Liver (tissue), 9 donors: ENCODE data around the gene TTLL3. TPM values are rescaled to one million over a fixed set of nuclear protein-coding genes. Genes with fewer than 3 reads are reported as not detected.

Source experiments
- DNase-seq: peaks from one replicate; pipeline ENCODE4 v3.0.0-alpha.2; 2017; ENCODE audit warnings: low spot score
- H3K27ac ChIP-seq, 2 donors: one replicate each; pipeline ENCODE4 v1.7.0; 2013; ENCODE audit warnings: inconsistent platforms in 2 of 2, low read length in 2 of 2, control low read depth in 1 of 2, low read depth in 1 of 2, mild to moderate bottlenecking in 1 of 2
- H3K27me3 ChIP-seq, 4 donors: one replicate each; pipeline versions ENCODE4 v1.6.1 to v1.7.0; 2013; ENCODE audit warnings: low read length in 3 of 4, inconsistent platforms in 1 of 4, mild to moderate bottlenecking in 1 of 4, moderate library complexity in 1 of 4; ENCODE audit not compliant: control insufficient read depth in 4 of 4, insufficient read depth in 4 of 4
- H3K36me3 ChIP-seq, 4 donors: one replicate each; pipeline versions ENCODE4 v1.6.1 to v1.7.0; 2013; ENCODE audit warnings: low read length in 3 of 4, mild to moderate bottlenecking in 3 of 4, low read depth in 1 of 4, moderate library complexity in 1 of 4; ENCODE audit not compliant: control insufficient read depth in 4 of 4, insufficient read depth in 3 of 4
- H3K4me1 ChIP-seq, 4 donors: one replicate each; pipeline versions ENCODE4 v1.6.1 to v1.7.0; 2013; ENCODE audit warnings: low read length in 3 of 4, mild to moderate bottlenecking in 3 of 4, moderate library complexity in 1 of 4; ENCODE audit not compliant: control insufficient read depth in 4 of 4, insufficient read depth in 4 of 4
- H3K4me3 ChIP-seq, 3 donors: one replicate each; pipeline versions ENCODE4 v1.6.1 to v1.7.0; 2013; ENCODE audit warnings: low read length in 3 of 3, control low read depth in 1 of 3, low read depth in 1 of 3, mild to moderate bottlenecking in 1 of 3
- H3K9ac ChIP-seq, 2 donors: one replicate each; pipeline ENCODE4 v1.7.0; 2013; ENCODE audit warnings: low read length in 2 of 2, mild to moderate bottlenecking in 2 of 2, moderate library complexity in 2 of 2, control low read depth in 1 of 2, low read depth in 1 of 2
- H3K9me3 ChIP-seq, 4 donors: one replicate each; pipeline versions ENCODE4 v1.6.1 to v1.7.0; 2013; ENCODE audit warnings: low read length in 3 of 4; ENCODE audit not compliant: control insufficient read depth in 4 of 4
- EGR1 ChIP-seq, 2 donors: IDR thresholded peaks; 2 replicates each; pipeline ENCODE4 v1.6.1; 2016 to 2018; ENCODE audit warnings: antibody characterized with exemption in 2 of 2, low read depth in 2 of 2
- FOXA1 ChIP-seq: IDR thresholded peaks from 2 replicates; pipeline ENCODE4 v1.6.1; 2016; ENCODE audit warnings: antibody characterized with exemption
- FOXA2 ChIP-seq: IDR thresholded peaks from 2 replicates; pipeline ENCODE4 v1.6.1; 2016; ENCODE audit warnings: antibody characterized with exemption
- HNF4A ChIP-seq, 2 donors: conservative IDR thresholded peaks; 2 replicates each; pipeline ENCODE4 v1.6.1; 2016; ENCODE audit warnings: antibody characterized with exemption in 2 of 2, mild to moderate bottlenecking in 2 of 2
- JUND ChIP-seq, 2 donors: IDR thresholded peaks; 2 replicates each; pipeline ENCODE4 v1.6.1; 2016; ENCODE audit warnings: antibody characterized with exemption in 2 of 2
- NR2F2 ChIP-seq: IDR thresholded peaks from 2 replicates; pipeline ENCODE4 v1.6.1; 2016; ENCODE audit warnings: antibody characterized with exemption
- RAD21 ChIP-seq, 2 donors: IDR thresholded peaks; 2 replicates each; pipeline ENCODE4 v1.6.1; 2016; ENCODE audit warnings: antibody characterized with exemption in 2 of 2, mild to moderate bottlenecking in 2 of 2
- RXRA ChIP-seq, 2 donors: IDR thresholded peaks; 2 replicates each; pipeline ENCODE4 v1.6.1; 2017 to 2018; ENCODE audit warnings: antibody characterized with exemption in 2 of 2, mild to moderate bottlenecking in 1 of 2
- SP1 ChIP-seq: IDR thresholded peaks from 2 replicates; pipeline ENCODE4 v1.6.1; 2018; ENCODE audit warnings: antibody characterized with exemption, mild to moderate bottlenecking
- TAF1 ChIP-seq: conservative IDR thresholded peaks from 2 replicates; pipeline ENCODE4 v1.6.1; 2016; ENCODE audit warnings: antibody characterized with exemption, mild to moderate bottlenecking
- YY1 ChIP-seq: IDR thresholded peaks from 2 replicates; pipeline ENCODE4 v1.6.1; 2016; ENCODE audit warnings: antibody characterized with exemption, mild to moderate bottlenecking
- WGBS: extraction: QIAGEN DNeasy Blood & Tissue Kit; methylation state at CpG from one replicate; pipeline ENCODE4 v1.1.7; 2013; 5-methylcytosine and 5-hydroxymethylcytosine counted together
- polyA plus RNA-seq, 2 donors: library from polyadenylated mRNA; stranded (reverse) in 1 of 2; unstranded in 1 of 2; fragments of 200-250 nt in 1 of 2; fragments of >200 nt in 1 of 2; fragmentation: Nextera tagmentation in 1 of 2; extraction: Ambion mirVana in 1 of 2; gene quantifications; one replicate each; pipeline versions ENCODE4 v1.2.1 to v1.2.3, GENCODE V29; 2013 to 2015
- total RNA-seq, 2 donors: library from RNA; depleted of rRNA; stranded (reverse); fragments of >200 nt; gene quantifications; one replicate each; pipeline ENCODE4 v1.2.3, GENCODE V29; 2014
- TF ChIP-seq, protein P1 (sequence below): IDR thresholded peaks from 2 replicates; pipeline ENCODE4 v1.6.1; 2016; ENCODE audit warnings: antibody characterized with exemption
- TF ChIP-seq, protein P2 (sequence below): IDR thresholded peaks from 2 replicates; pipeline ENCODE4 v1.6.1; 2016; ENCODE audit warnings: antibody characterized with exemption
- TF ChIP-seq, protein P3 (sequence below): IDR thresholded peaks from 2 replicates; pipeline ENCODE4 v1.6.1; 2016; ENCODE audit warnings: antibody characterized with exemption, mild to moderate bottlenecking
- TF ChIP-seq, protein P4 (sequence below): IDR thresholded peaks from 2 replicates; pipeline ENCODE4 v1.6.1; 2016; ENCODE audit warnings: antibody characterized with exemption
- donor health status: healthy.
- donor health status: healthy.
- donor health status: healthy.
- donor health status: healthy.
- donor health status: healthy.

TTLL3 gene
- total and polyA plus RNA-seq, 4 donors, result 2.8 to 19.6 (median 6.5) TPM

DNA sequence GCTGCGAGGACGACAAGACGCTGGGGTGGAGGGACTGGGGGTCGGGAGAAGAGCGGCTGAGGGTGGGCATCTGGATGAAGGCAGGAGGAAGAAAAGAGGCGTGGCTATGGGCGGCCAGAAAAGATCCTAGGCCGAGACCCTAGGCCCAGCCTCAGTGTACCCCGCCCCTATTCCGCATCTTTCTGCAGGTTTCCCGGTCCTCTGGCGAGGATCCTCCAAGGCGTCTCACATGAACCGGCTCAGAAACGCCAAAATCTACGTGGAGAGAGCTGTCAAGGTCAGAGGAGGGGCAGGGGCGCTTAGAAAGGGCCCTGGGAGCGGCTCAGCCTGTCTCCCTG is 340 bp downstream of the TTLL3 start:
- WGBS, result 29% methylated on average over 18 of the region's 18 CpGs
- peak overlapping the region in 2 of 3 donors; percentile 72 to 74 for H3K4me3 ChIP-seq
- peak overlapping the region; percentile 80 to 82 for H3K27ac ChIP-seq
- peak overlapping the region in 1 of 2 donors; percentile 53 for H3K9ac ChIP-seq
- no peaks in the 10 kb centered on the region for H3K9me3 ChIP-seq
- peaks cover 0 to 13% (median 7%) of the 10 kb centered on the region in 4 donors for H3K4me1 ChIP-seq
- TF ChIP-seq, protein P1, sequence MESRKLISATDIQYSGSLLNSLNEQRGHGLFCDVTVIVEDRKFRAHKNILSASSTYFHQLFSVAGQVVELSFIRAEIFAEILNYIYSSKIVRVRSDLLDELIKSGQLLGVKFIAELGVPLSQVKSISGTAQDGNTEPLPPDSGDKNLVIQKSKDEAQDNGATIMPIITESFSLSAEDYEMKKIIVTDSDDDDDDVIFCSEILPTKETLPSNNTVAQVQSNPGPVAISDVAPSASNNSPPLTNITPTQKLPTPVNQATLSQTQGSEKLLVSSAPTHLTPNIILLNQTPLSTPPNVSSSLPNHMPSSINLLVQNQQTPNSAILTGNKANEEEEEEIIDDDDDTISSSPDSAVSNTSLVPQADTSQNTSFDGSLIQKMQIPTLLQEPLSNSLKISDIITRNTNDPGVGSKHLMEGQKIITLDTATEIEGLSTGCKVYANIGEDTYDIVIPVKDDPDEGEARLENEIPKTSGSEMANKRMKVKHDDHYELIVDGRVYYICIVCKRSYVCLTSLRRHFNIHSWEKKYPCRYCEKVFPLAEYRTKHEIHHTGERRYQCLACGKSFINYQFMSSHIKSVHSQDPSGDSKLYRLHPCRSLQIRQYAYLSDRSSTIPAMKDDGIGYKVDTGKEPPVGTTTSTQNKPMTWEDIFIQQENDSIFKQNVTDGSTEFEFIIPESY, result no peak
- TF ChIP-seq HNF4A (conservative IDR thresholded peaks at IDR 0.05), result no peak
- TF ChIP-seq, protein P2, sequence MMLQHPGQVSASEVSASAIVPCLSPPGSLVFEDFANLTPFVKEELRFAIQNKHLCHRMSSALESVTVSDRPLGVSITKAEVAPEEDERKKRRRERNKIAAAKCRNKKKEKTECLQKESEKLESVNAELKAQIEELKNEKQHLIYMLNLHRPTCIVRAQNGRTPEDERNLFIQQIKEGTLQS, result no peak
- TF ChIP-seq TAF1, result no peak
- TF ChIP-seq SP1, result no peak
- TF ChIP-seq EGR1 (IDR thresholded peaks at IDR 0.05; ENCODE audit: low read depth in 2 of 2), result no peak
- TF ChIP-seq, protein P3, sequence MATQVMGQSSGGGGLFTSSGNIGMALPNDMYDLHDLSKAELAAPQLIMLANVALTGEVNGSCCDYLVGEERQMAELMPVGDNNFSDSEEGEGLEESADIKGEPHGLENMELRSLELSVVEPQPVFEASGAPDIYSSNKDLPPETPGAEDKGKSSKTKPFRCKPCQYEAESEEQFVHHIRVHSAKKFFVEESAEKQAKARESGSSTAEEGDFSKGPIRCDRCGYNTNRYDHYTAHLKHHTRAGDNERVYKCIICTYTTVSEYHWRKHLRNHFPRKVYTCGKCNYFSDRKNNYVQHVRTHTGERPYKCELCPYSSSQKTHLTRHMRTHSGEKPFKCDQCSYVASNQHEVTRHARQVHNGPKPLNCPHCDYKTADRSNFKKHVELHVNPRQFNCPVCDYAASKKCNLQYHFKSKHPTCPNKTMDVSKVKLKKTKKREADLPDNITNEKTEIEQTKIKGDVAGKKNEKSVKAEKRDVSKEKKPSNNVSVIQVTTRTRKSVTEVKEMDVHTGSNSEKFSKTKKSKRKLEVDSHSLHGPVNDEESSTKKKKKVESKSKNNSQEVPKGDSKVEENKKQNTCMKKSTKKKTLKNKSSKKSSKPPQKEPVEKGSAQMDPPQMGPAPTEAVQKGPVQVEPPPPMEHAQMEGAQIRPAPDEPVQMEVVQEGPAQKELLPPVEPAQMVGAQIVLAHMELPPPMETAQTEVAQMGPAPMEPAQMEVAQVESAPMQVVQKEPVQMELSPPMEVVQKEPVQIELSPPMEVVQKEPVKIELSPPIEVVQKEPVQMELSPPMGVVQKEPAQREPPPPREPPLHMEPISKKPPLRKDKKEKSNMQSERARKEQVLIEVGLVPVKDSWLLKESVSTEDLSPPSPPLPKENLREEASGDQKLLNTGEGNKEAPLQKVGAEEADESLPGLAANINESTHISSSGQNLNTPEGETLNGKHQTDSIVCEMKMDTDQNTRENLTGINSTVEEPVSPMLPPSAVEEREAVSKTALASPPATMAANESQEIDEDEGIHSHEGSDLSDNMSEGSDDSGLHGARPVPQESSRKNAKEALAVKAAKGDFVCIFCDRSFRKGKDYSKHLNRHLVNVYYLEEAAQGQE, result no peak
- TF ChIP-seq FOXA1, result no peak
- no peak for TF ChIP-seq RAD21 (IDR thresholded peaks at IDR 0.05)
- no peak for TF ChIP-seq RXRA (IDR thresholded peaks at IDR 0.05)
- TF ChIP-seq FOXA2, result no peak
- TF ChIP-seq JUND (IDR thresholded peaks at IDR 0.05), result no peak
- H3K36me3 ChIP-seq, result peaks cover 8 to 17% (median 14%) of the 10 kb centered on the region in 4 donors
- no peak for DNase-seq
- no peaks in the 10 kb centered on the region for H3K27me3 ChIP-seq

DNA sequence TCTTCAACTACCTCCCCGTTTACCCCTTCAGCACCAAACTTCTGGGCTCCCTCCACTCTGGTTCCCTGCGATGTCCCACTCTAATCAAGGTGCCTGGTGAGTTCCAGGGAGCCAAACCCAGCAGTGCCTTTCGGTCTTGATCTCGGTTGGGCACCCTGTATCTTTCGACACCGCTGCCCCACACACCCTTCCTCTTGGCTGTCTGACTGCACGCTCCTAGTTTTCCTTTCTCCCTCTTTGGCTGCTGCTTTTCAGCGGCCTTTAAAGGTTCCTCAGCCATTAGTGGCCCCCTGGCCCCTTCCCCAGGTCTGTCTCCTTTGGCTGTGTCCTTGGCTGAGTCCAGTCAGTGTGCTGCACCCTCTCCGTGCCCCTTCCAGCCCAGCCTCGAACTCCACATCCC is 784 bp downstream of the TTLL3 start:
- Histone ChIP-seq H3K4me3 (peak overlapping the region in 1 of 3 donors; percentile 74), H3K9me3 (no peaks in the 10 kb centered on the region), H3K27me3 (no peaks in the 10 kb centered on the region), H3K36me3 (peaks cover 5 to 13% (median 10%) of the 10 kb centered on the region in 4 donors), H3K9ac (no peak overlapping the region), H3K27ac (no peak overlapping the region), H3K4me1 (peaks cover 0 to 13% (median 7%) of the 10 kb centered on the region in 4 donors)
- TF ChIP-seq NR2F2 (no peak), YY1 (no peak), RAD21 (IDR thresholded peaks at IDR 0.05) (no peak), FOXA1 (no peak), JUND (IDR thresholded peaks at IDR 0.05) (no peak)
- TF ChIP-seq, protein P4, sequence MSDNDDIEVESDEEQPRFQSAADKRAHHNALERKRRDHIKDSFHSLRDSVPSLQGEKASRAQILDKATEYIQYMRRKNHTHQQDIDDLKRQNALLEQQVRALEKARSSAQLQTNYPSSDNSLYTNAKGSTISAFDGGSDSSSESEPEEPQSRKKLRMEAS, result no peak
- TF ChIP-seq, protein P2, result no peak
- no peak for DNase-seq
- 78% methylated on average over 10 of the region's 10 CpGs for WGBS
